ENCODE data around the gene CLK2.

GRCh38 chr1:155316922-155317321 is 43.6 kb upstream of the CLK2 start:
- TF ChIP-seq ZSCAN29 (CRISPR knock-in tag; conservative IDR thresholded peaks at IDR 0.05) (no peak), ZNF639 (CRISPR knock-in tag; conservative IDR thresholded peaks at IDR 0.05) (no peak), ZBTB44 (CRISPR knock-in tag; IDR thresholded peaks at IDR 0.05) (no peak), ZNF274 (CRISPR knock-in tag; IDR thresholded peaks at IDR 0.05) (no peak), ARNT (IDR thresholded peaks at IDR 0.05) (no peak), POLR2A (IDR thresholded peaks at IDR 0.05; ENCODE audit: insufficient read depth in 1 of 2, low read depth in 2 of 2, low read length in 2 of 2) (no peak)

Measured in HepG2 (cell line).